ENCODE data around the gene OGT.
A peak's percentile ranks its signal among the peaks of the same experiment; 100 is the strongest.

Gene OGT

GRCh38 chrX:71615954-71616353 lies 83.0 kb downstream of the OGT start:
- DNase-seq (ENCODE audit: low read depth in 1 of 2, low spot score in 1 of 2) = no peak
- H3K4me3 ChIP-seq (replicated peaks; ENCODE audit: insufficient read depth, low read length) = no peak overlapping the region
- TF ChIP-seq GABPA (IDR thresholded peaks at IDR 0.05; ENCODE audit: low read depth) (no peak), REST (IDR thresholded peaks at IDR 0.05; ENCODE audit: insufficient replicate concordance, low read depth) (no peak), SPI1 (IDR thresholded peaks at IDR 0.05; ENCODE audit: borderline replicate concordance, low read depth) (no peak), POLR2AphosphoS5 (IDR thresholded peaks at IDR 0.05; ENCODE audit: low read depth) (no peak)
- TF ChIP-seq, protein P1, sequence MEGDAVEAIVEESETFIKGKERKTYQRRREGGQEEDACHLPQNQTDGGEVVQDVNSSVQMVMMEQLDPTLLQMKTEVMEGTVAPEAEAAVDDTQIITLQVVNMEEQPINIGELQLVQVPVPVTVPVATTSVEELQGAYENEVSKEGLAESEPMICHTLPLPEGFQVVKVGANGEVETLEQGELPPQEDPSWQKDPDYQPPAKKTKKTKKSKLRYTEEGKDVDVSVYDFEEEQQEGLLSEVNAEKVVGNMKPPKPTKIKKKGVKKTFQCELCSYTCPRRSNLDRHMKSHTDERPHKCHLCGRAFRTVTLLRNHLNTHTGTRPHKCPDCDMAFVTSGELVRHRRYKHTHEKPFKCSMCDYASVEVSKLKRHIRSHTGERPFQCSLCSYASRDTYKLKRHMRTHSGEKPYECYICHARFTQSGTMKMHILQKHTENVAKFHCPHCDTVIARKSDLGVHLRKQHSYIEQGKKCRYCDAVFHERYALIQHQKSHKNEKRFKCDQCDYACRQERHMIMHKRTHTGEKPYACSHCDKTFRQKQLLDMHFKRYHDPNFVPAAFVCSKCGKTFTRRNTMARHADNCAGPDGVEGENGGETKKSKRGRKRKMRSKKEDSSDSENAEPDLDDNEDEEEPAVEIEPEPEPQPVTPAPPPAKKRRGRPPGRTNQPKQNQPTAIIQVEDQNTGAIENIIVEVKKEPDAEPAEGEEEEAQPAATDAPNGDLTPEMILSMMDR (IDR thresholded peaks at IDR 0.05; ENCODE audit: insufficient read depth, low read length) = no peak
- H3K27me3 ChIP-seq (ENCODE audit: insufficient read depth, poor library complexity, severe bottlenecking) = no peaks in the 10 kb centered on the region
- no peak overlapping the region for H3K27ac ChIP-seq (replicated peaks)

GRCh38 chrX:71616672-71617529 lies 84.0 kb downstream of the OGT start:
- DNase-seq (ENCODE audit: low read depth in 1 of 2, low spot score in 1 of 2) = no peak
- no peak overlapping the region for H3K4me3 ChIP-seq (replicated peaks; ENCODE audit: insufficient read depth, low read length)
- no peak for TF ChIP-seq SPI1 (IDR thresholded peaks at IDR 0.05; ENCODE audit: borderline replicate concordance, low read depth)
- TF ChIP-seq, protein P1 (IDR thresholded peaks at IDR 0.05; ENCODE audit: insufficient read depth, low read length) = no peak
- TF ChIP-seq REST (IDR thresholded peaks at IDR 0.05; ENCODE audit: insufficient replicate concordance, low read depth) = no peak
- no peak for TF ChIP-seq GABPA (IDR thresholded peaks at IDR 0.05; ENCODE audit: low read depth)
- no peak for TF ChIP-seq POLR2AphosphoS5 (IDR thresholded peaks at IDR 0.05; ENCODE audit: low read depth)
- no peaks in the 10 kb centered on the region for H3K27me3 ChIP-seq (ENCODE audit: insufficient read depth, poor library complexity, severe bottlenecking)
- H3K27ac ChIP-seq (replicated peaks) = no peak overlapping the region

- DNase-seq (ENCODE audit: low read depth in 1 of 2, low spot score in 1 of 2) = no peak
- no peak for TF ChIP-seq GABPA (IDR thresholded peaks at IDR 0.05; ENCODE audit: low read depth)
- no peak for TF ChIP-seq SPI1 (IDR thresholded peaks at IDR 0.05; ENCODE audit: borderline replicate concordance, low read depth)
- H3K27me3 ChIP-seq (ENCODE audit: insufficient read depth, poor library complexity, severe bottlenecking) = no peaks in the 10 kb centered on the region
- peak overlapping the region; percentile 21 for H3K4me3 ChIP-seq (replicated peaks; ENCODE audit: insufficient read depth, low read length)
- H3K27ac ChIP-seq (replicated peaks) = peak overlapping the region; percentile 65
Observed at GRCh38 chrX:71617742-71618141, 84.8 kb downstream of the OGT start.

DNA sequence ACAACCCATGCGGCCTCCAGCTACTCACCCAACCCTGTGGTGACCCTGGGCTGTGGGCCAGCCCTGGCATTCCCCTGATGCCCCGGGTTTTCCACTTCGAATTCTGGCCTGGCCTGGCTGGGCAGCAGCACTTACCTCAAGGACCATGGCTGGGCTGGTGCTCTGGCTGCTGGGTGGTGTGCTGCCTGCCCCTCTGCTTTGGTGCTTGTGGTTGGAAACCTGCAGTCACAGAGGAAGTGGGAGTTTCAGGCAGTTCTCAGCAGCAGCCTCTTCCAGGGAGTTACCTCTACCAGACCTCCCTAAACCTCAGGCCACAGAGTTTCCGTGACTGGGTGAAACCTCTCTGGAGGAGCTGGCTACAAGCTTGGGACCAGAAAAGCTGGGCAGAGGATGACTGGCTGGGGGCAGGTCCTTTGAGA lies 85.4 kb downstream of the OGT start, which contains the start of gene CXCR3:
CXCR3 (minus strand) TSS at position 209 of the 419 bp plus-strand sequence; CDS start at position 147, 62 bp downstream.
- peak; percentile 82 to 93 for DNase-seq (ENCODE audit: low read depth in 1 of 2, low spot score in 1 of 2)
- H3K27ac ChIP-seq (replicated peaks) = peak within 1 kb of the TSS; percentile 65
- H3K27me3 ChIP-seq (ENCODE audit: insufficient read depth, poor library complexity, severe bottlenecking) = no peaks in the 10 kb centered on the region
- peak; percentile 97 for TF ChIP-seq POLR2AphosphoS5 (IDR thresholded peaks at IDR 0.05; ENCODE audit: low read depth)
- TF ChIP-seq REST (IDR thresholded peaks at IDR 0.05; ENCODE audit: insufficient replicate concordance, low read depth) = no peak
- TF ChIP-seq, protein P1 (IDR thresholded peaks at IDR 0.05; ENCODE audit: insufficient read depth, low read length) = no peak
- TF ChIP-seq SPI1 (IDR thresholded peaks at IDR 0.05; ENCODE audit: borderline replicate concordance, low read depth) = peak; percentile 79
- 0 out of 2 replicates have a peak, but pooled peaks have one; percentile 22 for TF ChIP-seq GABPA (IDR thresholded peaks at IDR 0.05; ENCODE audit: low read depth)
- peak within 1 kb of the TSS; percentile 21 for H3K4me3 ChIP-seq (replicated peaks; ENCODE audit: insufficient read depth, low read length)

All from HL-60 (cell line).